Keratinocyte (primary cell): ENCODE data around the gene TBL1XR1.

Experiments used
- EZH2 ChIP-seq: IDR thresholded peaks from one replicate; pipeline ENCODE4 v1.6.1; 2012; ENCODE audit warnings: inconsistent platforms, mild to moderate bottlenecking, low read length, moderate library complexity
- TF ChIP-seq, protein P1 (sequence below), 3 experiments: IDR thresholded peaks in 1 of 3; conservative IDR thresholded peaks in 1 of 3; optimal IDR thresholded peaks in 1 of 3; 2 replicates in 2 of 3; 3 replicates in 1 of 3; pipeline versions ENCODE3 to v1.5.1; 2011; ENCODE audit warnings: low read length in 3 of 3, mild to moderate bottlenecking in 3 of 3, moderate library complexity in 2 of 3, control low read depth in 1 of 3, inconsistent platforms in 1 of 3; ENCODE audit not compliant: insufficient read depth in 2 of 3; ENCODE audit errors: extremely low read depth in 1 of 3

DNA sequence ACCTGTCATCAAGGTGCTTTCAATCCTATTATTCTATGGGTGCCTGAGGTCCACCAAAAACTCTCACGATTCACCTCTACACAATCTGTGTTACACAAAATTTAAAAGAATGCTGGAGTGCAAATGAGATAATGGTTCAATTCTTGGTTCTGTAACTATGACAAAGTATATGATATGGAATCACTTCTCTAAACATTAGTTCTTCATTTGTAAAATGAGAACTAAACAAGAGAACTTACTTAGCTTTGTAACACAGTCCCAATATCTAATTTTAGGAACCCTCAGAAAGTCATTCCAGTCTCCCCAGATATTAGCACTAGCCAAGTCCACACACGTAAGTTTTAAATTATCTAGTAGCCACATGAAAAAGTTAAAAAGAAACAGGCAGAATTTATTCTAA, 111.5 kb downstream of the TBL1XR1 start:
- TF ChIP-seq, protein P1, sequence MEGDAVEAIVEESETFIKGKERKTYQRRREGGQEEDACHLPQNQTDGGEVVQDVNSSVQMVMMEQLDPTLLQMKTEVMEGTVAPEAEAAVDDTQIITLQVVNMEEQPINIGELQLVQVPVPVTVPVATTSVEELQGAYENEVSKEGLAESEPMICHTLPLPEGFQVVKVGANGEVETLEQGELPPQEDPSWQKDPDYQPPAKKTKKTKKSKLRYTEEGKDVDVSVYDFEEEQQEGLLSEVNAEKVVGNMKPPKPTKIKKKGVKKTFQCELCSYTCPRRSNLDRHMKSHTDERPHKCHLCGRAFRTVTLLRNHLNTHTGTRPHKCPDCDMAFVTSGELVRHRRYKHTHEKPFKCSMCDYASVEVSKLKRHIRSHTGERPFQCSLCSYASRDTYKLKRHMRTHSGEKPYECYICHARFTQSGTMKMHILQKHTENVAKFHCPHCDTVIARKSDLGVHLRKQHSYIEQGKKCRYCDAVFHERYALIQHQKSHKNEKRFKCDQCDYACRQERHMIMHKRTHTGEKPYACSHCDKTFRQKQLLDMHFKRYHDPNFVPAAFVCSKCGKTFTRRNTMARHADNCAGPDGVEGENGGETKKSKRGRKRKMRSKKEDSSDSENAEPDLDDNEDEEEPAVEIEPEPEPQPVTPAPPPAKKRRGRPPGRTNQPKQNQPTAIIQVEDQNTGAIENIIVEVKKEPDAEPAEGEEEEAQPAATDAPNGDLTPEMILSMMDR (optimal IDR thresholded peaks at IDR 0.05 in 1 of 3, IDR thresholded peaks at IDR 0.05 in 1 of 3, conservative IDR thresholded peaks at IDR 0.05 in 1 of 3; ENCODE audit: extremely low read depth in 1 of 3, insufficient read depth in 2 of 3, low read length in 3 of 3), result no peak
- no peak for TF ChIP-seq EZH2
